ENCODE data around the gene ANK3. TPM values are rescaled to one million over a fixed set of nuclear protein-coding genes. Genes with fewer than 3 reads are reported as not detected.
"Not testable (repeated sequence)": the region's sequence is repeated elsewhere in the genome, so short reads cannot be mapped to it uniquely, and the experiment has no call there.

Gene ANK3
- total and polyA plus RNA-seq, 2 experiments from 2014 or later = 26.2 to 49.0 TPM

DNA sequence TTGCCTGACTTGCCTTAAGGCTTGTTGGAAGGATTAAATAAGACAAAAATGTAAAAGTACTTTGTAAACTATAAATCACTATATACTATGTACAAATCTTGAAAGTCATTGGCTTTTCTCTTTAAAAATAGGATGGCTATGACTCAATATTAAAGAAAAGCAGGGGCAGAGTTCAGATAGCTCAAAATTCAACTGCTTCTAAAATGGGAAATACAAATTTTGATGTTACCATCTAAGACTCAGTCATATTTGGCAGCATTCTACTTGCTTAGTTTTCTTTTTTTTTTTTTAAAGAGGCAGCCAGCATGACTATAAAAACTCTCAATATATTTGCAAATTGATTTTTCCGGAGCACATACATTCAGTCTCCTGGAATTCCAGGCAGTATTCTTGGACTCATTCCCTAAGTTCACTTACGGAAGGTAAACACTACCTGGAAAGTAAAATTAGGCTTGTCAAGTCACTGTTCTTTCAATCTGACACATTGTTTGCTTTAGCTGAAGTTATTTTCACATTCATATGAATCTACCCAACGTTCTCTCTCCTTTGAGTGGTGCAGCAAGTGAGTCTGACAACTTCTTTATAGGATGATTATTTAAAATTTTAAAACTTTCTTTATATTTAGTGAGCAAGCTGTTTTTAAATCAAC lies 349.5 kb downstream of the ANK3 start:
- Histone ChIP-seq H3K4me1 (ENCODE audit: insufficient read depth) (peaks cover 30% of the 10 kb centered on the region), H3K79me2 (no peaks in the 10 kb centered on the region), H3K27ac (no peak overlapping the region), H3K36me3 (replicated peaks; ENCODE audit: insufficient read depth, low read depth) (no peaks in the 10 kb centered on the region), H3K4me2 (peak overlapping the region; percentile 33), H2AFZ (no peak overlapping the region), H3K4me3 (no peak overlapping the region), H3K9me3 (ENCODE audit: low read depth) (no peaks in the 10 kb centered on the region), H3K9me2 (replicated peaks; ENCODE audit: insufficient read depth) (no peaks in the 10 kb centered on the region), H4K20me1 (ENCODE audit: insufficient read depth, poor library complexity, severe bottlenecking) (no peaks in the 10 kb centered on the region), H3K27me3 (no peaks in the 10 kb centered on the region)
- 50% methylated on average over 3 of the region's 3 CpGs for WGBS (ENCODE audit: low lambda C conversion rate, missing lambda C conversion rate)
- no peak for DNase-seq (ENCODE audit: low spot score)
- TF ChIP-seq, protein P1, sequence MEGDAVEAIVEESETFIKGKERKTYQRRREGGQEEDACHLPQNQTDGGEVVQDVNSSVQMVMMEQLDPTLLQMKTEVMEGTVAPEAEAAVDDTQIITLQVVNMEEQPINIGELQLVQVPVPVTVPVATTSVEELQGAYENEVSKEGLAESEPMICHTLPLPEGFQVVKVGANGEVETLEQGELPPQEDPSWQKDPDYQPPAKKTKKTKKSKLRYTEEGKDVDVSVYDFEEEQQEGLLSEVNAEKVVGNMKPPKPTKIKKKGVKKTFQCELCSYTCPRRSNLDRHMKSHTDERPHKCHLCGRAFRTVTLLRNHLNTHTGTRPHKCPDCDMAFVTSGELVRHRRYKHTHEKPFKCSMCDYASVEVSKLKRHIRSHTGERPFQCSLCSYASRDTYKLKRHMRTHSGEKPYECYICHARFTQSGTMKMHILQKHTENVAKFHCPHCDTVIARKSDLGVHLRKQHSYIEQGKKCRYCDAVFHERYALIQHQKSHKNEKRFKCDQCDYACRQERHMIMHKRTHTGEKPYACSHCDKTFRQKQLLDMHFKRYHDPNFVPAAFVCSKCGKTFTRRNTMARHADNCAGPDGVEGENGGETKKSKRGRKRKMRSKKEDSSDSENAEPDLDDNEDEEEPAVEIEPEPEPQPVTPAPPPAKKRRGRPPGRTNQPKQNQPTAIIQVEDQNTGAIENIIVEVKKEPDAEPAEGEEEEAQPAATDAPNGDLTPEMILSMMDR (IDR thresholded peaks at IDR 0.05; ENCODE audit: poor library complexity) = no peak
- no peak for TF ChIP-seq EZH2phosphoT487 (IDR thresholded peaks at IDR 0.05; ENCODE audit: low read depth, severe bottlenecking, unreplicated experiment)
- no peak for TF ChIP-seq EZH2 (IDR thresholded peaks at IDR 0.05; ENCODE audit: borderline replicate concordance)

DNA sequence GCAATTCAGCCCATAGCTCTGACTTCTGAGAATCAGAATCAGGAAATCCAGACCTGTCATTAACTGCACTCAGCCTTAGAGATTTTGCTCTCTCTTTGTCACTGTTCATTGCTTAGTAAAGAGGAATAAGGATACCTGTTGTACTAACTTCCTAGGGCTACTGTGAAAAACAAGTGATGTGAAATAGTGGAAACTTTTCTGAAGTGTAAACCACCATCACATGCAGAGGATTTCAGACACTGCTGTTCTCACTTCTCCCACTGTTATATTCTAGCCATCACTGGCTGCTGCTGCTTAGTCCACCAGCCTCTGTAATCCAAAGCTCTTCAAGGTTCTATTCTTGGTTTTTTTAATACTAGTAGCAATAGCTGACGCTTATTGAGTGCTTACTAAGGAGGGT lies 353.7 kb downstream of the ANK3 start:
- Histone ChIP-seq H3K4me1 (ENCODE audit: insufficient read depth) (peaks cover 21% of the 10 kb centered on the region), H4K20me1 (ENCODE audit: insufficient read depth, poor library complexity, severe bottlenecking) (no peaks in the 10 kb centered on the region), H2AFZ (no peak overlapping the region), H3K4me2 (no peak overlapping the region), H3K9me2 (replicated peaks; ENCODE audit: insufficient read depth) (no peaks in the 10 kb centered on the region), H3K27me3 (no peaks in the 10 kb centered on the region), H3K27ac (no peak overlapping the region), H3K36me3 (replicated peaks; ENCODE audit: insufficient read depth, low read depth) (no peaks in the 10 kb centered on the region), H3K9me3 (ENCODE audit: low read depth) (no peaks in the 10 kb centered on the region), H3K79me2 (no peaks in the 10 kb centered on the region), H3K4me3 (no peak overlapping the region)
- no peak for DNase-seq (ENCODE audit: low spot score)
- WGBS (ENCODE audit: low lambda C conversion rate, missing lambda C conversion rate) = 94% methylated on average over 1 of the region's 1 CpG
- TF ChIP-seq, protein P1 (IDR thresholded peaks at IDR 0.05; ENCODE audit: poor library complexity) = no peak
- TF ChIP-seq EZH2 (IDR thresholded peaks at IDR 0.05; ENCODE audit: borderline replicate concordance) = no peak
- no peak for TF ChIP-seq EZH2phosphoT487 (IDR thresholded peaks at IDR 0.05; ENCODE audit: low read depth, severe bottlenecking, unreplicated experiment)

DNA sequence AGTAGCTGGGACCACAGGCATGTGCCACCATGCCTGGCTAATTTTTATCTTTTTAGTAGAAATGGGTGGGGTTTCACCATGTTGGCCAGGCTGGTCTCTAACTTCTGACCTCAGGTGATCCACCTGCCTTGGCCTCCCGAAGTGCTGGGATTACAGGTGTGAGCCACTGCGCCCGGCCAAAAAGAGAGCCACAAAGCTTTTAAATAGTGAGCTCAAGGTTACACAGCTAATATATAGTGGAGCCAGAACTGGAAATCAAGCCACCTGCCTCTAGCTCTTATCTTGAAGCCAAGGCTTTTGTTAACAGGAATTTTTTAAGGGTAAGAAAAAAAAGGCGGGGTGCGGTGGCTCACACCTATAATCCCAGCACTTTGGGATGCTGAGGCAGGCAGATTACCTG lies 354.3 kb downstream of the ANK3 start:
- H3K4me1 ChIP-seq (ENCODE audit: insufficient read depth) = peaks cover 17% of the 10 kb centered on the region
- not testable (repeated sequence) for DNase-seq (ENCODE audit: low spot score); H3K27me3 ChIP-seq; H3K36me3 ChIP-seq (replicated peaks; ENCODE audit: insufficient read depth, low read depth); H3K4me3 ChIP-seq; H2AFZ ChIP-seq; H3K79me2 ChIP-seq; H4K20me1 ChIP-seq (ENCODE audit: insufficient read depth, poor library complexity, severe bottlenecking); H3K9me2 ChIP-seq (replicated peaks; ENCODE audit: insufficient read depth); H3K4me2 ChIP-seq; H3K27ac ChIP-seq; H3K9me3 ChIP-seq (ENCODE audit: low read depth)
- 95% methylated on average over 5 of the region's 5 CpGs for WGBS (ENCODE audit: low lambda C conversion rate, missing lambda C conversion rate)

DNA sequence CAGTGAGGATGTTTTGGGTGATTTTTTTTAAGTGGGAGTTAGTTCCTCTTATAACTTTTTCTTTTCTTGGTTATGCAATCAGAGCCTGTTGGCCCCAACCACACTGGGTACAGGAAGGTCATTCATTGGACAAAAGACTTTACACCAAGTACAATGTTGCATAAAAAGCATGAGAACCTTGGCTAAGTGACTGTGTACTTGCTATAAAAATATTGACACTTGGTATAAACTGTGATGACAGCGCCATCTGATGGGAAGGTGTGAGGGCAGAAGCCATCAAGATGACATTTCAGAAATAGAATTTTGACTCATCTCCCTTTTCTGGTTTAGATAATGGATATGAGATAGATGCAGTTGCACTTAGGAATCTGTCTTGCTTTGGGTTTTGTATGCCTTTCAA lies 357.0 kb downstream of the ANK3 start:
- peak; percentile 68 for DNase-seq (ENCODE audit: low spot score)
- 39% methylated on average over 1 of the region's 1 CpG for WGBS (ENCODE audit: low lambda C conversion rate, missing lambda C conversion rate)
- TF ChIP-seq EZH2phosphoT487 (IDR thresholded peaks at IDR 0.05; ENCODE audit: low read depth, severe bottlenecking, unreplicated experiment) = no peak
- TF ChIP-seq, protein P1 (IDR thresholded peaks at IDR 0.05; ENCODE audit: poor library complexity) = peak; percentile 57
- TF ChIP-seq EZH2 (IDR thresholded peaks at IDR 0.05; ENCODE audit: borderline replicate concordance) = no peak

More for the DNA sequence above, 357.0 kb downstream of the ANK3 start:
- Histone ChIP-seq H2AFZ (no peak overlapping the region), H4K20me1 (ENCODE audit: insufficient read depth, poor library complexity, severe bottlenecking) (no peaks in the 10 kb centered on the region), H3K27me3 (no peaks in the 10 kb centered on the region), H3K36me3 (replicated peaks; ENCODE audit: insufficient read depth, low read depth) (no peaks in the 10 kb centered on the region), H3K27ac (no peak overlapping the region), H3K4me2 (no peak overlapping the region), H3K9me2 (replicated peaks; ENCODE audit: insufficient read depth) (no peaks in the 10 kb centered on the region), H3K4me1 (ENCODE audit: insufficient read depth) (peaks cover 10% of the 10 kb centered on the region), H3K79me2 (no peaks in the 10 kb centered on the region), H3K9me3 (ENCODE audit: low read depth) (no peaks in the 10 kb centered on the region), H3K4me3 (no peak overlapping the region)
